Transverse colon (tissue), 4 donors: Measurements from ENCODE around the gene CIAO3.

Experiments used
- POLR2A ChIP-seq: fragments of 450-650 bp; IDR thresholded peaks from one replicate; pipeline ENCODE4 v1.6.1; 2016; ENCODE audit warnings: antibody characterized with exemption, mild to moderate bottlenecking, moderate library complexity
- POLR2AphosphoS5 ChIP-seq, 3 donors: sonication (generic); formaldehyde crosslinking; IDR thresholded peaks; one replicate each; pipeline ENCODE4 v1.6.1; 2016; ENCODE audit warnings: antibody characterized with exemption in 3 of 3
- TF ChIP-seq, protein P1 (sequence below), 5 experiments: fragments of 200-600 bp in 3 of 5; fragments of 450-650 bp in 2 of 5; sonication (generic) in 3 of 5; IDR thresholded peaks; 1 replicate in 2 of 5; 2 replicates in 3 of 5; pipeline ENCODE4 v1.5.1; 2016 to 2017; ENCODE audit warnings: antibody characterized with exemption in 5 of 5, inconsistent platforms in 3 of 5, mild to moderate bottlenecking in 2 of 5, moderate library complexity in 1 of 5

DNA sequence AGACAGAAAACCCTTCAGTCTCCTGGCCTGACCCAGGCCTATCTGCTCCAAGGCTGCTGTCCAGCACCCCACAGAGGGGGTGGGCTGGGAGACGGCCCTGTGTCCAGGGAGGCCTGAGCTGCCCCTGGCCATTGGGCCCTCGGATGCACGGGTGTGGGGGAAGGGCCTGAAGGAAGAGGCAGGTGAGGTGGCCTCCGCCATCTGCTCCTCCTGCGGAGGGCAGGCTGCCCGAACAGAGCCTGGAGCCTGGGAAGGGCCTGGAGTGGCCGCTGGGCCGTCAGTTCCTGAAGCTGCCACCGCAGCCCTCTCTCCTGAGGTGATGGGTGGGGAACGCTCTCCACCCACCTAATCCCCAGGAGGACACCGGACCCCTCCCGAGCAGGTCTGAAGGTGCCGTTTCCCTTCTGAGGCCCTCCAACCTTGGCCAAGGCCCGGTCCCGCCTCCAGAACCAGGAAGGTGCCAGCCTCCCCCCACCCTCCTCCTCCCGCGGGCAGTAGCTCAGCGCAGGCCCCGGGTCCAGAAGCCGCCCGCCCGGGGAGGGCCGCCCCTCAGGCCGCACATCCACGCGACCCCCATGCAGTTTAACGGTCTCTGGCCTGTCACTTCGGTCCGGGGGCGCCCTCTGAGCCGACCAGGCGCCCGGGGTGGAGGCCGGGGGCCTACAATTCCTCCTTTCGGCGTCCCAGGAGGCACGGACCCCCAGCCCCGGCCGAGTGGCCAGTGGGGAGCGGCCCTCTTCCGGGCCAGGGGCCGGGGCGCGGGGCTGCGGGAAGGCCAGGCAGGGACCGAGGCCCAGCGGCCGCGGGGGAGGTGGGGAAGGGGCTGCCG lies 36.0 kb downstream of the CIAO3 start:
- TF ChIP-seq POLR2A, result no peak
- TF ChIP-seq, protein P1, sequence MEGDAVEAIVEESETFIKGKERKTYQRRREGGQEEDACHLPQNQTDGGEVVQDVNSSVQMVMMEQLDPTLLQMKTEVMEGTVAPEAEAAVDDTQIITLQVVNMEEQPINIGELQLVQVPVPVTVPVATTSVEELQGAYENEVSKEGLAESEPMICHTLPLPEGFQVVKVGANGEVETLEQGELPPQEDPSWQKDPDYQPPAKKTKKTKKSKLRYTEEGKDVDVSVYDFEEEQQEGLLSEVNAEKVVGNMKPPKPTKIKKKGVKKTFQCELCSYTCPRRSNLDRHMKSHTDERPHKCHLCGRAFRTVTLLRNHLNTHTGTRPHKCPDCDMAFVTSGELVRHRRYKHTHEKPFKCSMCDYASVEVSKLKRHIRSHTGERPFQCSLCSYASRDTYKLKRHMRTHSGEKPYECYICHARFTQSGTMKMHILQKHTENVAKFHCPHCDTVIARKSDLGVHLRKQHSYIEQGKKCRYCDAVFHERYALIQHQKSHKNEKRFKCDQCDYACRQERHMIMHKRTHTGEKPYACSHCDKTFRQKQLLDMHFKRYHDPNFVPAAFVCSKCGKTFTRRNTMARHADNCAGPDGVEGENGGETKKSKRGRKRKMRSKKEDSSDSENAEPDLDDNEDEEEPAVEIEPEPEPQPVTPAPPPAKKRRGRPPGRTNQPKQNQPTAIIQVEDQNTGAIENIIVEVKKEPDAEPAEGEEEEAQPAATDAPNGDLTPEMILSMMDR (IDR thresholded peaks at IDR 0.05), result no peak
- TF ChIP-seq POLR2AphosphoS5 (IDR thresholded peaks at IDR 0.05), result no peak
